GM18909 (cell line): Measurements from ENCODE around the gene RYR3.
"Not testable (repeated sequence)": the region's sequence is repeated elsewhere in the genome, so short reads cannot be mapped to it uniquely, and the experiment has no call there.

ENCODE experiments used
- ATAC-seq: cut with Tn5 transposase; IDR thresholded peaks from one replicate; pipeline ENCODE4 v1.9.1; 2021; ENCODE audit warnings: mild to moderate bottlenecking; ENCODE audit not compliant: unreplicated experiment, poor library complexity

Gene RYR3

GRCh38 chr15:33559207-33559890, 248.6 kb downstream of the RYR3 start:
- no peak for ATAC-seq

- ATAC-seq, result no peak
Measured at GRCh38 chr15:33561407-33561806, 250.6 kb downstream of the RYR3 start.

- no peak for ATAC-seq
Measured at GRCh38 chr15:33561967-33562366, 251.2 kb downstream of the RYR3 start.

GRCh38 chr15:33565094-33565493, 254.3 kb downstream of the RYR3 start:
- ATAC-seq, result no peak

GRCh38 chr15:33567652-33568051, 256.9 kb downstream of the RYR3 start:
- ATAC-seq, result no peak

GRCh38 chr15:33569036-33569435, 258.3 kb downstream of the RYR3 start:
- ATAC-seq, result no peak

GRCh38 chr15:33577911-33578310, 267.1 kb downstream of the RYR3 start:
- ATAC-seq, result not testable (repeated sequence)

- no peak for ATAC-seq
Measured at GRCh38 chr15:33580526-33580925, 269.8 kb downstream of the RYR3 start.

- no peak for ATAC-seq
Measured at GRCh38 chr15:33581032-33581431, 270.3 kb downstream of the RYR3 start.

- ATAC-seq, result no peak
Measured at GRCh38 chr15:33584797-33585196, 274.0 kb downstream of the RYR3 start.

GRCh38 chr15:33586786-33587697, 276.3 kb downstream of the RYR3 start:
- ATAC-seq, result no peak

GRCh38 chr15:33587773-33588172, 277.0 kb downstream of the RYR3 start:
- ATAC-seq, result no peak

GRCh38 chr15:33592864-33593263, 282.1 kb downstream of the RYR3 start:
- no peak for ATAC-seq

GRCh38 chr15:33598382-33598781, 287.6 kb downstream of the RYR3 start:
- ATAC-seq, result not testable (repeated sequence)

- no peak for ATAC-seq
Measured at GRCh38 chr15:33600212-33600611, 289.4 kb downstream of the RYR3 start.

GRCh38 chr15:33601461-33601860, 290.7 kb downstream of the RYR3 start:
- no peak for ATAC-seq

GRCh38 chr15:33608714-33609113, 297.9 kb downstream of the RYR3 start:
- ATAC-seq, result no peak

- no peak for ATAC-seq
Measured at GRCh38 chr15:33612721-33613304, 302.0 kb downstream of the RYR3 start.

GRCh38 chr15:33616475-33616874, 305.7 kb downstream of the RYR3 start:
- ATAC-seq, result peak; percentile 52

GRCh38 chr15:33618350-33618749, 307.6 kb downstream of the RYR3 start:
- ATAC-seq, result no peak

- ATAC-seq, result no peak
Measured at GRCh38 chr15:33621141-33621540, 310.4 kb downstream of the RYR3 start.
